NCI-H526 treated with DMSO at 0.1 percent for 48 hours (cell line): ENCODE measurements around the gene ABCG4.
"Not testable (repeated sequence)": the region's sequence is repeated elsewhere in the genome, so short reads cannot be mapped to it uniquely, and the experiment has no call there.

ENCODE experiments used
- DNase-seq: peaks from one replicate; lab custom pipeline; 2025; lab: John Stamatoyannopoulos, UW

ABCG4 gene

DNA sequence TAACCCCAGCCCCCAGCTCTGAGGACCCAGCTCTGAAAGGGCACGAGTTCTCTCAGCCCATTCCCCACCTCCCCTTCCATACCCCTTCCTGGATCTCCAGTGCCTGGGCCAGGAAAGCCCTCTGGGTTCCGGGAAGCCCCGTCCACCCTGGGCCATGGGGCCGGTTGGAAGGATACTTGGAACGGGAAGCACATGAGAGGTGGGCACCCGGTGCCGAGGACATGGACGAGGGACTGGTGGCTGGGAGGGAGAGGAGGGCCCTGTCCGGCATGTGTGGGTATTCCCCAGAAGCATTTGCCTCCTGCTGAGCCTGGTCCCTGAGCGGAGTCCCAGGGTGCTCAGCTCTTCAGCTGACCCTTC lies 32.6 kb upstream of the ABCG4 start:
- DNase-seq: no peak

DNA sequence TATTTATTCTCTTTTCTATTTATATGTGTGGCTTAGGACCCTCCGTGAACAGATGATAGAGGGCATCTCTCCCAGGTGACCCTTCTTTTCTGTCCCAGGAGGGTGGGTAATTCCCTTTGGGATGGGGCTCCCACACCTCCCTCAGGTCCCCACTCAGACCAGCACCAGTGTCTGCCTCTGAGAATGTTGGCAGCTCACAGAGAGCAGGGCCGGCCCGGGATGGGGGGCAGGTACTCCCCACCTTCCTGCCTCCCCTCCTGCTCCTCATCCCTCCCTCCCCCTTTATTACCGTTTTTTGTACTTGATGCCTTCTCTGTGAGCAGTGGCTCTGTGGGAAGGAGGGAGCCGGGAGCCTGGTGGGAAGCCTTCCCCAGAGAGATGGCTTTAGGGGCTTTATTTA lies 32.3 kb upstream of the ABCG4 start:
- no peak for DNase-seq

DNA sequence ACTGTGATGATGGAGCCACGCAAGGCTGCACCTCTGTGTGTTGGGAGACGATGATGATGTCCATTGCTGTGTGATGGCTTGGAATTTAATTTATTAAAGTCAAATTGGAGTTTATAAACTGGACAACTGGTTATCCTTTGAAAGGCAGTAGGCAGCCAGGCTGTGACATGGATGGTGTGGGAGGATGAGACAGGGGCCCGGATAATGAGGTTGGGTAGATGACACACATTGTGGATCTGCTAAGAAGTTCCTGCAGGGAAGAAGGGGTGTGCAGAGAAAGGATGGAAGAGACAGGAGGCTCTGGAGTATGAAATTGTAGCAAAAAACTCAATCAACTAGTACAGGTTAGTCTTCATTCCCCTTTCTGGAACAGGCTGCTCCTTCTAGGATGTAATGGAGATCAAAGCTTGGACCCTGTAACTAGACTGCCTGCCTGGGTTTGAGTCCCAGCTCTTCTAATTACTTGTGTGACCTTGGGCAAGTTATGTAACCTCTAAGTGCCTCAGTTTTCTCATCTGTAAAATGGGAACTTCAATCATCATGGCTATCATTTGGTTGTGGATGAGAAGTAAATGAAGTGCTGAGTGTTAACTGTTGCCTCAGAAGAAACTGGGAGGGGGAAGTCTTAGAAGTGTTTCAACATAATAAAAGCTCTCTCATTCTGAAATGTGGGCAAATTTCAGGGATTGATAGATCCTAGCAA lies 31.7 kb upstream of the ABCG4 start:
- no peak for DNase-seq

DNA sequence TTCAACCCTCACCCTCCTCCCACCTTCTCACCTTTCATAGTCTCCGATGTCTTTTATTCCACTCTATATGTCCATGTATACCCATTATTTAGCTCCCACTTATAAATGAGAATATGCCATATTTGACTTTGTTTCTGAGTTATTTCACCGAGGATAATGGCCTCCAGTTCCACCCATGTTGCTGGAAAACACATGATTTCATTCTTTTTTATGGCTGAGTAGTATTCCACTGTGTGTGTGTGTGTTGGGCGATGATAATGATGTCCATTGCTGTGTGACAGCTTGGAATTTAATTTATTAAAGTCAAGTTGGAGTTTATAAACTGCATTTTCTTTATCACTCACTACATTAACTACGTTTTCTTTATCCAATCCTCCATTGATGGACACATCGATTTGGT lies 30.6 kb upstream of the ABCG4 start:
- no peak for DNase-seq

GRCh38 chr11:119118946-119119345 lies 29.9 kb upstream of the ABCG4 start:
- DNase-seq: no peak

DNA sequence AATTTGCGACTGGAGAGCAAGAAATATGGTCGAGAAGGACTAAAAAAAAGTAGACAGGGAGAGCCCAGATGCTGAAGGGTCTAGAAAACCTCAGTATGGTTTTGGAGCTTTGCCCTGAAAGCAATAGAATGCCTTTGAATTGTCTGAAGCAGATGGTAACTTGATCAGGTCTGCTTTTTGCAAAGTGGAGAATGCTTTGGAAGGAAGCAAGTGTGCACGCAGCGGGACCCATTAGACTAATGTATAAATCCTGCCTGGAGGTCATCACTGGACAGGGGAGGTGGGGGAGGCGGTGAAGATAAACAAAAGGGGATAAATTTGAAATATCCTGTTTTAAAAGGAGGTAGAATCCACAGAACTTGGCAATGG lies 28.2 kb upstream of the ABCG4 start:
- DNase-seq: no peak

GRCh38 chr11:119121008-119121810 lies 27.6 kb upstream of the ABCG4 start, which contains the start of gene HINFP:
Gene HINFP, plus strand, starts transcription at chr11:119121580. Its CDS starts 5,365 bp downstream, at chr11:119126945.
- DNase-seq: peak; percentile 100

DNA sequence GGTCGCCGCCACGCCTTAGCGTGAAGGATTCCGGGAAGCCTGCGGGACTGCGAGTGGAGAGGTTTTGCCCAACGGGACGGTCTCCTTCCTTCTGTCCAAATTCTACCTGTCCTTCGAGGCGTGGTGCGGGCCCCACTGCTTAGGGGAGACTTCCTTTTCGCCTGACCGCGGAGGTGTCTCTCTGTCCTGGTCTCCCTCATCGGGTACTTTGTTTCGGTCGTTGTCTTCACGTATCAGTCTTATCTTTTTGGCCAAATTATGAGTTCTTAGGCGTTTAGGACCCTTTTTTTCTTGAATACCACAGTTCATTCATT lies 27.1 kb upstream of the ABCG4 start:
- no peak for DNase-seq

GRCh38 chr11:119125821-119126220 lies 23.0 kb upstream of the ABCG4 start:
- DNase-seq: no peak

GRCh38 chr11:119126675-119127268 lies 22.1 kb upstream of the ABCG4 start:
- no peak for DNase-seq

DNA sequence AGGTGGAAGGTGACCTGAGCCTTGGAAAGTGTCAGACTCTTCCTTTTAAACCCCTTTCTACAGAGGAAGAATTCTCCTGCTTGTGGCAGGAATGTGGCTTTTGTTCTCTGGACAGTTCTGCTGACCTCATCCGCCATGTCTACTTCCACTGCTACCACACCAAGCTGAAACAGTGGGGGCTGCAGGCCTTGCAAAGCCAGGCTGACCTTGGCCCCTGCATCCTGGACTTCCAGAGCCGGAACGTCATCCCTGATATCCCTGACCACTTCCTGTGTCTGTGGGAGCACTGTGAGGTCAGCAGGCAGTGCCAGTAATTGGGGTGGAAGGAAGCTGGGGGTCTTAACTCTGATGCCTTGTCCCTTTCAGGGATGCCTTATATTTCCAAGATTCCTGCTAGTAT lies 18.2 kb upstream of the ABCG4 start:
- no peak for DNase-seq

- no peak for DNase-seq
Measured at GRCh38 chr11:119134389-119134978, 14.4 kb upstream of the ABCG4 start.

DNA sequence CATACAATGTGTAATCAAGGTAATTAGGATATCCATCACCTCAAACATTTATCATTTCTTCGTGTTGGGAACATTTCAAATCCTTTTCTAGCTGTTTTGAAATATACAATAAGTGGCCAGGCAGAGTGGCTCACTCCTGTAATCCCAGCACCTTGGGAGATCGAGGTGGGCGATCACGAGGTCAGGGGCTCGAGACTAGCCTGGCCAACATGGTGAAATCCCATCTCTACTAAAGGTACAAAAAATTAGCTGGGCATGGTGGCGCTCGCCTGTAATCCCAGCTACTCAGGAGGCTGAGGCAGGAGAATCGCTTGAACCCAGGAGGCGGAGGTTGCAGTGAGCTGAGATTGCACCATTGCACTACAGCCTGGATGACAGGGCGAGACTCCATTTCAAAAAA lies 9.6 kb upstream of the ABCG4 start:
- not testable (repeated sequence) for DNase-seq

DNA sequence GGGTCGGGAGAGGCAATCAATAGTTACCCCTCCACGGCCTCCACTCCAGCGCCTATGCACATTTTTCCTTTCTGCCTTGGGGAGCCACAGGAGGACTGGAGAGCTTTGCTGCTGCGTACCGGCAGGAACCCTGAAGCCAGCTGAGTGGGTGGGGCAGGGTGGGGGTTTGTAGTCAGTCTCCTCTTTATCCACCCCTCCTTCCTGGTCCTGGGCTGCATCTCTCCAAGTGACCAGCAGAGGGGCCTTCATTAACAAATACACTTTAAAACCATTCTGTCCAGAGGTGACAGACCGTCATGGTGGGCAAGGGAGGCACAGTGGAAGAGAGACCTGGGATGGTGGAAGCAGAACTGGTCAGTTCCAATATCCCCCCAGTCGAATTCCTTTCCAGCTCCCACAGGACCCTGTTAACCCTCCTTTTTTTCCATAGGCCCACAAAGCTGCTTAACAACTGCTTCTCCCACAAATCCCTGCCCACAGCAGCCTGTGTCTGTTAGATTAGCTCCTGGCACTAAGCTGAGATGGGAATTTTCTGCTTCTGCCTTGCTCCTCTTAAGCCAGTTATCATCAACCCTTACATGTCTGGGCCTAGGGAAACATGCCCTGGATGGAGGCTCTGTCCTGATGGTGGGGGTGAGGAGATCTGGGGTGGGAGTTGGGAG lies 3.9 kb upstream of the ABCG4 start:
- peak; percentile 69 for DNase-seq

DNA sequence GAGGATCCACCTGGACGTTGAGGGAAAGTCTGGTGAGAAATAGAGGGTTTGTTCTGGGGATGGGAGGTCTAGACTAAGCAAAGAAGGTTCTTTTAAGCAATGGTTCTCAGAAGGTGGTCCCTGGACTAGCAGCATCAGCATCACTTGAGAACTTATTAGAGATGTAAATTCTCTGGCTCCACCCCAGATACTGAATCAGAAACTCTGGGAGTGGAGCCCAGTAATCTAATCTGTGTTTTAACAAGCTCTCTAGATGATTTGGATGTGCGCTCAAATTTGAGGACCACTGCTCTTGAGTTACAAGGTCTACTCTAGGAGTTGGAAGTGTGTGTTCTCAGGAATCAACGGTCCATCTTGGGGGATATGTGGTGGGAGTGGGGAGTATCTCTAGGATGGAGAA lies 3.3 kb upstream of the ABCG4 start:
- DNase-seq: no peak

DNA sequence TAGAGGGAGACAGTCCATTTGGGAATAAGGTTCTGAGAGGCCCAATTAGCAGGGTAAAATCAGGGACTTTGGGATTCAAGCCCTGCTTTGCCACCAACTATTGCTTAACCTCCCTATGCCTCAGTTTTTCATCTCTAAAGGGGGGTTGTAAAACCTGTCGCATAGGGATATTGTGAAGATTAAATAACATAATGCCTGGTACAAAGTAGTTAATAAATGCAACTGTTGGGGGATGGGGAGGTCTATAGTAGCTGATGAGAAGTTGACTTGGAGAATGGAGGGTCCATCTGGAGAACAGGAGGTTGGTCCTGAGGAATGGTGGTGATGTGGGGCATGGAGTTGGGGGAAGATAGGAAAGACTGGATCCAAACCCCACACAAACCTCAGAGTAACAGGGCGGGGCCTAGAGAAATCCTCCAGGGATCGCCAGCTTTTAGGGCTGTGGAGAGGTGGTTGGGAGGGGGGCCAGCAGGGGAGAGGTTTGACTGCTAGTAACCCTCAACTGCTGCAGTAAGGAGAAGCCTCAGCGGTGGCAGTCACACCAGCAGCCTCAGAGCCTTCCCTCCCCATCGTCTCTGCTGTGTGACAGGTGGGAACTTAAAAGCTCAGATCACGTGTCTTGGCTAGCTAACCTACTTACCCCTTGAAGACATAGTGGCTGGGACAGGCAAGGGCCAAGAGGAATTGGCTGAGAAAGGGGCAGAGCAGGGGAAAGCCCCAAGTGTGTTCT lies 1.1 kb upstream of the ABCG4 start:
- DNase-seq: no peak

DNA sequence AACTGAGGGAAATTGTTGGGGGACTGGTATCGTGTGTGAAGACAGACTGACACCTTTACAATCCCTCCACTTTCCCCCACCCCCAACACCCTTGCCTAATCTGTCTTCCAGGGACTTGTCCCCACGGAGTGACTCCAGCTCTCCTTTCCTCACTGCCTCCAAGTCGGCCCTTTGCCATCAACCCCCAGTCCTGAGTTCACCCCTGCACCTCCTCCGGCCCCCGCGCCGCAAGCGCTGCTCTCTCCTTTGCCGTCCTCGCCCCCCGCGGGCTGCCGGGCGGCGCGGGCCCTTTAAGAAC lies 183 bp upstream of the ABCG4 start:
- no peak for DNase-seq

DNA sequence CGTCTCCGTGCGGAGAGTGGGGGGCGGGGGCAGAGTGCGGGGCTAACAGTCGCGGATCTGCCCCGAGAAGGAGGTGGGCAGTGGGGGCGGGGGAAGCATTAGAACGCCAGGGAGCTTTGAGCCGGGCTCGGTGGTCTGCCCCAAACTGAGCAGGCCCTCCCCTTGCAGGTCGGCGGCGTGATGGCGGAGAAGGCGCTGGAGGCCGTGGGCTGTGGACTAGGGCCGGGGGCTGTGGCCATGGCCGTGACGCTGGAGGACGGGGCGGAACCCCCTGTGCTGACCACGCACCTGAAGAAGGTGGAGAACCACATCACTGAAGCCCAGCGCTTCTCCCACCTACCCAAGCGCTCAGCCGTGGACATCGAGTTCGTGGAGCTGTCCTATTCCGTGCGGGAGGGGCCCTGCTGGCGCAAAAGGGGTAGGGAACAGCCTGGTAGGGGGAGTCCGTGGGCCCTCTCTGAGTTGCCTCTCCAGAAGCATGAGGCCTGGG lies 979 bp downstream of the ABCG4 start:
- no peak for DNase-seq

DNA sequence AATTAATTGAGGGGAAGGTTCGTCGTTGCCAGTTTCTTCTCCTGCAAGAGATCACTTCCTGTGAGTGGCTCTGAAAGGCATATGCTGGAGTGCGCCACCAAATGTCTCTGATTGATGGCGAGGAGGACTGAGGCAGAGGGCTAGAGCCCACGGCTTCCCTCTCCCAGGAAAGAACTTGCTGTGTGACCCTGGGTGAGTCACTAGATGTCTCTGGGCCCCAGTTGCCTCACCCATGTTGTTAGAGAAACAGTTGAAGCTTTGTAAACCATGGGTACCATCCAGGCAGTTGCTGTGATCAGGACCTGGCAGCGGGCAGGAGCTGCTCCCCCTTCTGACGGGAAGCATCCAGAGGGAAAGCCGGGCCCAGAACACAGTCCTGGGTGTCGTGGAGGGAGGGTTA lies 3.2 kb downstream of the ABCG4 start:
- no peak for DNase-seq

DNA sequence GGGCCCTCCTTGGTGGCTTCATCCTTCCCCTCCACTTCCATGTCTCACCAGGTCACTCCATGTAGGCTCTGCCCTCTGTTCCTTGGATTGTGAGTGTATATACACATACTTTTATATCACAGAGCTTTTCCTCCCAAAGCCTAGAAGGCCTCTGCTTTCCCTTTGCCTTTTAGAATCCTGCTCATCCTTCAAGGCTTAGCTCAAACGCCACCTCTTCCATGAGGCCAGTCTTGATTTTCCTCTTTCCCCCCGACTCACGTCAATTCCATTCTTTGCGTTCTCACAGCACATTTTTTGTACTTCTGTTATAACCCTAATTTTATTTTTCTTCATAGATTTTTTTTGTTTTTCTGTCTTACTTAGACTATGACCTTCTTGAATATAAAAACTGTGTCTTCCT lies 3.8 kb downstream of the ABCG4 start:
- no peak for DNase-seq

- no peak for DNase-seq
Measured at GRCh38 chr11:119153049-119153818, 4.4 kb downstream of the ABCG4 start.
